Choroid plexus epithelial cell (primary cell): ENCODE results near the gene TNFAIP8L1.
"Not testable (repeated sequence)": the region's sequence is repeated elsewhere in the genome, so short reads cannot be mapped to it uniquely, and the experiment has no call there.

ENCODE experiments used
- DNase-seq: peaks from one replicate; pipeline ENCODE4 v3.0.0-alpha.2; 2010; ENCODE audit warnings: low read depth
- H3K4me3 ChIP-seq: 2 replicates; pipeline ENCODE4 v1.5.1; 2011; ENCODE audit warnings: low read depth, mild to moderate bottlenecking, control low read depth, low read length, moderate library complexity
- TF ChIP-seq, protein P1 (sequence below): conservative IDR thresholded peaks from 2 replicates; pipeline ENCODE4 v1.5.1; 2011; ENCODE audit warnings: low read depth, mild to moderate bottlenecking, control low read depth, inconsistent platforms, low read length, moderate library complexity

TNFAIP8L1 gene

GRCh38 chr19:4678881-4679790 is 39.8 kb downstream of the TNFAIP8L1 start:
- TF ChIP-seq, protein P1, sequence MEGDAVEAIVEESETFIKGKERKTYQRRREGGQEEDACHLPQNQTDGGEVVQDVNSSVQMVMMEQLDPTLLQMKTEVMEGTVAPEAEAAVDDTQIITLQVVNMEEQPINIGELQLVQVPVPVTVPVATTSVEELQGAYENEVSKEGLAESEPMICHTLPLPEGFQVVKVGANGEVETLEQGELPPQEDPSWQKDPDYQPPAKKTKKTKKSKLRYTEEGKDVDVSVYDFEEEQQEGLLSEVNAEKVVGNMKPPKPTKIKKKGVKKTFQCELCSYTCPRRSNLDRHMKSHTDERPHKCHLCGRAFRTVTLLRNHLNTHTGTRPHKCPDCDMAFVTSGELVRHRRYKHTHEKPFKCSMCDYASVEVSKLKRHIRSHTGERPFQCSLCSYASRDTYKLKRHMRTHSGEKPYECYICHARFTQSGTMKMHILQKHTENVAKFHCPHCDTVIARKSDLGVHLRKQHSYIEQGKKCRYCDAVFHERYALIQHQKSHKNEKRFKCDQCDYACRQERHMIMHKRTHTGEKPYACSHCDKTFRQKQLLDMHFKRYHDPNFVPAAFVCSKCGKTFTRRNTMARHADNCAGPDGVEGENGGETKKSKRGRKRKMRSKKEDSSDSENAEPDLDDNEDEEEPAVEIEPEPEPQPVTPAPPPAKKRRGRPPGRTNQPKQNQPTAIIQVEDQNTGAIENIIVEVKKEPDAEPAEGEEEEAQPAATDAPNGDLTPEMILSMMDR: no peak
- H3K4me3 ChIP-seq: no peak overlapping the region
- peak; percentile 26 for DNase-seq

GRCh38 chr19:4680021-4680420 is 40.7 kb downstream of the TNFAIP8L1 start:
- DNase-seq, H3K4me3 ChIP-seq: not testable (repeated sequence)

GRCh38 chr19:4682417-4683200 is 43.3 kb downstream of the TNFAIP8L1 start:
- H3K4me3 ChIP-seq: no peak overlapping the region
- DNase-seq: no peak
- TF ChIP-seq, protein P1: no peak

- no peak for DNase-seq
- no peak overlapping the region for H3K4me3 ChIP-seq
Observed at GRCh38 chr19:4684312-4685095, 45.2 kb downstream of the TNFAIP8L1 start.

DNA sequence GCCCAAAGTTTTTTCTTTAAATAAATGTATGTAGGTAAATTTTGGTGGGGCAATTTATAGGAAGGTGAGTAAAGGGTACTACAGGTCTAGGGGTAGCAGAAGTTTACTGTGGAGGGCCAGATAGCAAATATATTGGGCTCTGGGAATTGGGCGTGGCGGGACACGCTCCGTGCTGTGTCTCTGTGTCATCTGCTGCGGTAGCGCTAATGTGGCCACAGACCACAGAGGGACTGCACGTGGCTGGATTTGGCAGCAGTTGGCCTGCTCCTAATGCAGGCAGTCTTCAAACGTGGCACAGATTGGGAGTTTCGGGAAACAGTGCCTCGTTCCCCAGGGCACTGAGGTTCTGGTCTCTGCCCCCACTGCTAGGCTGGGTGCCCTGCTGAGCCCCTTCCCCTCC is 47.4 kb downstream of the TNFAIP8L1 start:
- no peak overlapping the region for H3K4me3 ChIP-seq
- TF ChIP-seq, protein P1: no peak
- DNase-seq: no peak

More at GRCh38 chr19:4684312-4685095, 45.2 kb downstream of the TNFAIP8L1 start:
- TF ChIP-seq, protein P1: no peak

DNA sequence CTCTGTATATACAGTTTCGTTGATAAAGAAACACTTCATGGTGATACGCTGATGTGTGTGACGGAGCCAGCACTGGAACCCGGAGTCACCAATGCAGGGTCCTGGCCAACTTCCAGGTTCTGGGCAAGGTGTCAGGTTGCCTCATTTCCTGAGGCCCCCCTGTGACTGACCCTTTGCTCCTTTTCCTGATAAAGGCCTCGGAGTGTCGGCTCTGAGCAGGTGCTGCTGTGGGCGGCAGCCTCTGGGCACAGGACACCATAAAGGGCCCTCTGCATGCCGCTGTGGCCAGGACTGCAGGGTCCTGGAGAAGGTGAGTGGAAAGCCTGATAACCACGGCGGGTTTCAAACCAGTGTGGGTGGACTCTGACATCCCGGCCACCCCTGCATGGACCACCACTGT is 48.1 kb downstream of the TNFAIP8L1 start:
- no peak overlapping the region for H3K4me3 ChIP-seq
- DNase-seq: no peak
- TF ChIP-seq, protein P1: no peak

DNA sequence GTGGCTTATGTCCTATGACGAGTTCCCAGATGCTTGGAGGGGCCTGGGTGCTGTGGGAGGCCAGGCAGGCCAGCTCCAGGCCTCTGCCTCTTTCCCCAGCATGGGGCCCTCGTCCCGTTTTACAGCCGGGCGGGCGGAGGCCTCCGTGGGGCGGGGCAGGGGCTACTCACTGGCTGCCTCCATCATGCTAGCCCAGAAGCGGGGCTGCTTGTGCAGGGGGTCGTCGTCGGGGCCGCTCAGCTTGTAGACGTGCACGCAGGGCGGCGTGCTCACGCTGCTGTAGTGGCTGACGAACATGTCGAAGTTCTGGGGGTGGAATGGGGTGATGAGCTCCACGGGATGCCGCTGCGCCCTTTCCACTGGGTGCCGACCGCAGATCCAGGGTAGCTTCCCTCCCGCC is 49.3 kb downstream of the TNFAIP8L1 start:
- TF ChIP-seq, protein P1: no peak
- no peak overlapping the region for H3K4me3 ChIP-seq
- no peak for DNase-seq
